Astrocyte (in vitro differentiated cells and primary cell): ENCODE measurements around the gene SDR42E1. TPM values are rescaled to one million over a fixed set of nuclear protein-coding genes. Genes with fewer than 3 reads are reported as not detected.

Experiments
- DNase-seq: peaks from one replicate; pipeline ENCODE4 v3.0.0-alpha.2; 2010; ENCODE audit warnings: low read depth
- FAIRE-seq: peaks from 2 replicates; lab custom pipeline; 2011; peaks lifted over from hg19 to GRCh38; lab: Jason Lieb, UNC
- H2AFZ ChIP-seq: 2 replicates; pipeline ENCODE4 v1.6.0; 2012; ENCODE audit warnings: low read depth, low read length, inconsistent platforms
- H3K27ac ChIP-seq: 2 replicates; pipeline ENCODE4 v1.5.1; 2011; ENCODE audit warnings: low read depth, low read length, inconsistent platforms
- H3K27me3 ChIP-seq: 2 replicates; pipeline ENCODE4 v1.6.0; 2011; ENCODE audit warnings: low read length, inconsistent platforms; ENCODE audit not compliant: insufficient read depth
- H3K36me3 ChIP-seq: 2 replicates; pipeline ENCODE4 v1.5.1; 2011; ENCODE audit warnings: low read length, inconsistent platforms; ENCODE audit not compliant: insufficient read depth
- H3K4me1 ChIP-seq: 2 replicates; pipeline ENCODE4 v1.5.1; 2011; ENCODE audit warnings: low read length, inconsistent platforms; ENCODE audit not compliant: insufficient read depth
- H3K4me2 ChIP-seq: 2 replicates; pipeline ENCODE4 v1.6.0; 2012; ENCODE audit warnings: low read length, inconsistent platforms
- H3K4me3 ChIP-seq: 2 replicates; pipeline ENCODE4 v1.5.1; 2011; ENCODE audit warnings: low read depth, mild to moderate bottlenecking, low read length, inconsistent platforms; ENCODE audit not compliant: insufficient read depth
- H3K79me2 ChIP-seq: 2 replicates; pipeline ENCODE4 v1.6.0; 2012; ENCODE audit warnings: mild to moderate bottlenecking, low read length, inconsistent platforms; ENCODE audit not compliant: insufficient read depth
- H3K9ac ChIP-seq: 2 replicates; pipeline ENCODE4 v1.6.0; 2012; ENCODE audit warnings: mild to moderate bottlenecking, low read length, inconsistent platforms
- H3K9me3 ChIP-seq: 2 replicates; pipeline ENCODE4 v1.5.1; 2012; ENCODE audit warnings: low read depth, mild to moderate bottlenecking, low read length, inconsistent platforms; ENCODE audit not compliant: insufficient read depth
- H4K20me1 ChIP-seq: 2 replicates; pipeline ENCODE4 v1.6.0; 2012; ENCODE audit warnings: low read length, inconsistent platforms; ENCODE audit not compliant: insufficient read depth
- H3K27ac Mint-ChIP-seq: one replicate; pipeline ENCODE4 v1.8.0; 2021; ENCODE audit warnings: mild to moderate bottlenecking, mixed read lengths; ENCODE audit not compliant: unreplicated experiment
- H3K27me3 Mint-ChIP-seq: one replicate; pipeline ENCODE4 v1.8.0; 2021; ENCODE audit warnings: low read depth, mixed read lengths; ENCODE audit not compliant: unreplicated experiment
- H3K36me3 Mint-ChIP-seq: one replicate; pipeline ENCODE4 v1.8.0; 2021; ENCODE audit warnings: low read depth, mixed read lengths; ENCODE audit not compliant: unreplicated experiment
- H3K4me1 Mint-ChIP-seq: one replicate; pipeline ENCODE4 v1.8.0; 2021; ENCODE audit warnings: low read depth, mixed read lengths; ENCODE audit not compliant: unreplicated experiment
- H3K4me3 Mint-ChIP-seq: one replicate; pipeline ENCODE4 v1.8.0; 2021; ENCODE audit warnings: mild to moderate bottlenecking, moderate library complexity, mixed read lengths; ENCODE audit not compliant: unreplicated experiment
- H3K9me3 Mint-ChIP-seq: one replicate; pipeline ENCODE4 v1.8.0; 2021; ENCODE audit warnings: mild to moderate bottlenecking, mixed read lengths; ENCODE audit not compliant: unreplicated experiment
- EZH2 ChIP-seq: IDR thresholded peaks from 2 replicates; pipeline ENCODE4 v1.6.1; 2012; ENCODE audit warnings: mild to moderate bottlenecking, low read length, inconsistent platforms; ENCODE audit not compliant: insufficient read depth
- total RNA-seq: library from RNA; stranded (reverse); gene quantifications from 2 replicates; pipeline ENCODE4 v1.2.1, GENCODE V29; 2021
- TF ChIP-seq, protein P1 (sequence below): IDR thresholded peaks from 2 replicates; pipeline ENCODE4 v1.5.1; 2011; ENCODE audit warnings: low read depth, mild to moderate bottlenecking, inconsistent platforms, low read length, moderate library complexity; ENCODE audit not compliant: insufficient read depth

The SDR42E1 gene
- total RNA-seq, 1 donor from 2014 or later, result not detected

DNA sequence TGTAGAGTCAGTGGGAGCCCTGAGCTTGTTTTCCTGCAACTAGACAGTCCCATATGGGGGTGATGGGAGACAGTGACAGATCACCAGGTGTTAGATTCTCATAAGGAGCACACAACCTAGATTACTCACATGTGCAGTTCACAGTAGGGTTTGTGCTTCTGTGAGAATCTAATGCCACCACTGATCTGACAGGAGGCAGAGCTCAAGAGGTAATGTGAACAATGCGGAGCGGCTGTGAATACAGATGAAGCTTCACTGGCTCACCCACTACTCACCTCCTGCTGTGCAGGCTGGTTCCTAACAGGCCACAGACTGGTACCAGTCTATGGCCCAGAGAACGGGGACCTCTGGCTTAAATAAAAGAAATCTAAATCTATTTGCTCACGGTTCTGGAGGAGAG, 13.6 kb upstream of the SDR42E1 start:
- Mint-ChIP-seq H3K36me3 (no peaks in the 10 kb centered on the region), H3K9me3 (no peaks in the 10 kb centered on the region), H3K27ac (no peak overlapping the region), H3K4me3 (no peak overlapping the region), H3K4me1 (no peaks in the 10 kb centered on the region), H3K27me3 (peaks cover 19% of the 10 kb centered on the region)
- Histone ChIP-seq H3K9me3 (no peaks in the 10 kb centered on the region), H3K27ac (no peak overlapping the region), H3K9ac (no peak overlapping the region), H3K79me2 (no peaks in the 10 kb centered on the region), H3K4me3 (no peak overlapping the region), H3K4me1 (no peaks in the 10 kb centered on the region), H3K27me3 (peaks cover 13% of the 10 kb centered on the region), H3K4me2 (no peak overlapping the region), H2AFZ (no peak overlapping the region), H4K20me1 (no peaks in the 10 kb centered on the region), H3K36me3 (no peaks in the 10 kb centered on the region)
- DNase-seq (no peak), FAIRE-seq (no peak)
- TF ChIP-seq, protein P1, sequence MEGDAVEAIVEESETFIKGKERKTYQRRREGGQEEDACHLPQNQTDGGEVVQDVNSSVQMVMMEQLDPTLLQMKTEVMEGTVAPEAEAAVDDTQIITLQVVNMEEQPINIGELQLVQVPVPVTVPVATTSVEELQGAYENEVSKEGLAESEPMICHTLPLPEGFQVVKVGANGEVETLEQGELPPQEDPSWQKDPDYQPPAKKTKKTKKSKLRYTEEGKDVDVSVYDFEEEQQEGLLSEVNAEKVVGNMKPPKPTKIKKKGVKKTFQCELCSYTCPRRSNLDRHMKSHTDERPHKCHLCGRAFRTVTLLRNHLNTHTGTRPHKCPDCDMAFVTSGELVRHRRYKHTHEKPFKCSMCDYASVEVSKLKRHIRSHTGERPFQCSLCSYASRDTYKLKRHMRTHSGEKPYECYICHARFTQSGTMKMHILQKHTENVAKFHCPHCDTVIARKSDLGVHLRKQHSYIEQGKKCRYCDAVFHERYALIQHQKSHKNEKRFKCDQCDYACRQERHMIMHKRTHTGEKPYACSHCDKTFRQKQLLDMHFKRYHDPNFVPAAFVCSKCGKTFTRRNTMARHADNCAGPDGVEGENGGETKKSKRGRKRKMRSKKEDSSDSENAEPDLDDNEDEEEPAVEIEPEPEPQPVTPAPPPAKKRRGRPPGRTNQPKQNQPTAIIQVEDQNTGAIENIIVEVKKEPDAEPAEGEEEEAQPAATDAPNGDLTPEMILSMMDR, result no peak
- no peak for TF ChIP-seq EZH2

- DNase-seq (no peak), FAIRE-seq (no peak)
- Histone ChIP-seq H3K4me3 (no peak overlapping the region), H3K9ac (no peak overlapping the region), H3K4me2 (no peak overlapping the region), H3K27ac (no peak overlapping the region), H3K9me3 (no peaks in the 10 kb centered on the region), H3K79me2 (no peaks in the 10 kb centered on the region), H4K20me1 (no peaks in the 10 kb centered on the region), H3K36me3 (no peaks in the 10 kb centered on the region), H2AFZ (no peak overlapping the region), H3K4me1 (no peaks in the 10 kb centered on the region), H3K27me3 (peaks cover 15% of the 10 kb centered on the region)
- Mint-ChIP-seq H3K36me3 (no peaks in the 10 kb centered on the region), H3K27me3 (peaks cover 23% of the 10 kb centered on the region), H3K4me3 (no peak overlapping the region), H3K4me1 (no peaks in the 10 kb centered on the region), H3K9me3 (no peaks in the 10 kb centered on the region), H3K27ac (no peak overlapping the region)
- TF ChIP-seq, protein P1, result no peak
- no peak for TF ChIP-seq EZH2
Observed at GRCh38 chr16:82024316-82024715, 13.0 kb upstream of the SDR42E1 start.

GRCh38 chr16:82023206-82023605, 11.9 kb upstream of the SDR42E1 start:
- H3K4me3 Mint-ChIP-seq, result no peak overlapping the region
- TF ChIP-seq, protein P1, result no peak
- no peak for TF ChIP-seq EZH2
- no peaks in the 10 kb centered on the region for H3K79me2 ChIP-seq
- no peak overlapping the region for H3K9ac ChIP-seq
- no peak overlapping the region for H3K4me2 ChIP-seq
- FAIRE-seq, result no peak
- H2AFZ ChIP-seq, result no peak overlapping the region
- H3K27ac Mint-ChIP-seq, result no peak overlapping the region
- H3K27ac ChIP-seq, result no peak overlapping the region
- H3K27me3 Mint-ChIP-seq, result peaks cover 28% of the 10 kb centered on the region
- no peak overlapping the region for H3K4me3 ChIP-seq
- H3K9me3 ChIP-seq, result no peaks in the 10 kb centered on the region
- no peak for DNase-seq
- no peaks in the 10 kb centered on the region for H3K4me1 ChIP-seq
- H3K27me3 ChIP-seq, result peaks cover 20% of the 10 kb centered on the region
- no peaks in the 10 kb centered on the region for H3K4me1 Mint-ChIP-seq
- no peaks in the 10 kb centered on the region for H4K20me1 ChIP-seq
- H3K36me3 Mint-ChIP-seq, result no peaks in the 10 kb centered on the region
- no peaks in the 10 kb centered on the region for H3K36me3 ChIP-seq
- no peaks in the 10 kb centered on the region for H3K9me3 Mint-ChIP-seq
